GM13976 (cell line): ENCODE measurements around the gene FOXP1.

Experiments used
- DNase-seq: peaks from one replicate; pipeline ENCODE4 v3.0.0; 2012; ENCODE audit warnings: low spot score
- in situ Hi-C: fragments of 300-500 bp; cut with MboI; formaldehyde crosslinking; loops from one replicate; pipeline ENCODE4 v1.12.0; 2022; ENCODE audit warnings: low sequenced_read_pairs, mixed read lengths, inconsistent platforms; ENCODE audit not compliant: unreplicated experiment
- TF ChIP-seq, protein P1 (sequence below): IDR thresholded peaks from 2 replicates; pipeline ENCODE4 v1.5.1; 2012; ENCODE audit warnings: borderline replicate concordance, mild to moderate bottlenecking; ENCODE audit not compliant: insufficient read depth; ENCODE audit errors: extremely low read depth, missing control alignments, control extremely low read depth

FOXP1 gene

GRCh38 chr3:71509066-71509465, 74.5 kb downstream of the FOXP1 start:
- no peak for DNase-seq
- in situ Hi-C loops, result no loop called here
- TF ChIP-seq, protein P1, sequence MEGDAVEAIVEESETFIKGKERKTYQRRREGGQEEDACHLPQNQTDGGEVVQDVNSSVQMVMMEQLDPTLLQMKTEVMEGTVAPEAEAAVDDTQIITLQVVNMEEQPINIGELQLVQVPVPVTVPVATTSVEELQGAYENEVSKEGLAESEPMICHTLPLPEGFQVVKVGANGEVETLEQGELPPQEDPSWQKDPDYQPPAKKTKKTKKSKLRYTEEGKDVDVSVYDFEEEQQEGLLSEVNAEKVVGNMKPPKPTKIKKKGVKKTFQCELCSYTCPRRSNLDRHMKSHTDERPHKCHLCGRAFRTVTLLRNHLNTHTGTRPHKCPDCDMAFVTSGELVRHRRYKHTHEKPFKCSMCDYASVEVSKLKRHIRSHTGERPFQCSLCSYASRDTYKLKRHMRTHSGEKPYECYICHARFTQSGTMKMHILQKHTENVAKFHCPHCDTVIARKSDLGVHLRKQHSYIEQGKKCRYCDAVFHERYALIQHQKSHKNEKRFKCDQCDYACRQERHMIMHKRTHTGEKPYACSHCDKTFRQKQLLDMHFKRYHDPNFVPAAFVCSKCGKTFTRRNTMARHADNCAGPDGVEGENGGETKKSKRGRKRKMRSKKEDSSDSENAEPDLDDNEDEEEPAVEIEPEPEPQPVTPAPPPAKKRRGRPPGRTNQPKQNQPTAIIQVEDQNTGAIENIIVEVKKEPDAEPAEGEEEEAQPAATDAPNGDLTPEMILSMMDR, result no peak

GRCh38 chr3:71505767-71506350, 77.7 kb downstream of the FOXP1 start:
- no peak for DNase-seq
- in situ Hi-C loops, result no loop called here
- TF ChIP-seq, protein P1, result no peak

DNA sequence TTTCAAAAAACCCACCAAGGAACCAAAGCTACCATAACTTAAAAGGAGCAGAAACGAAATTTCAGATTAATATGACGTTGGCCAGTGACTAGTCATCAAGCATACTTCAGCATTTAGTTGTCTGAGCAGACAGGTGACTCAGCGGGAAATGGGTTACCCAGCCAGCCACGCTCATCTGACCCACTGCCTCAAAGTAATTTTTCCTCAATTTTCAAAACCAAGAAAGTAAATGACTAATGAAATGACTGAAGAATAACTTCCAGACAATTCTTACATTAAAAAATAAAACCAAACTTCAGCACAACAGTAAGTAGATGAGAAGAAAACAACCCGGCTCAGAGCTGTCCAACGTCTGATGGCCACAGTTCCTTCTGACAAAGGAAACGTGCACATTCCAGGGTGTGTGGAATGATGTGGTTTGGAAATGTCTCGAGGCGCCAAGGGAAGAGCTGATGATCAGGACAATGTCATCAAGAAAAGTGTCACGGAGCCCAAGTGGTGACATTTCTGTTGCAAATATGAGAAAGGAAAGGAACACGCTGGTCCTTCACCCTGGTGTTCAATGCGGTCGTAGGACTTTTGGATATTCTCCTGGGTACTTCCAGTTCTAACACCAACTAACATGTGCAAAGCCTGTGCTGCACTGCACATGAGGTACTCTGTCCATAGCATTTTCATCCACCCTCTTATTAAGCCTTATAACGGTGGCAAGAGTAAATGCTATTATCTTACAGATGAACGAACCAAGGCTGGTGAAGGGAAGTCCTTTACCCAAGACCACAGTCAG, 79.1 kb downstream of the FOXP1 start:
- in situ Hi-C loops, result no loop called here
- no peak for DNase-seq
- TF ChIP-seq, protein P1, result no peak

GRCh38 chr3:71503525-71504249, 79.8 kb downstream of the FOXP1 start:
- in situ Hi-C loops, result no loop called here
- DNase-seq, result no peak
- TF ChIP-seq, protein P1, result no peak

DNA sequence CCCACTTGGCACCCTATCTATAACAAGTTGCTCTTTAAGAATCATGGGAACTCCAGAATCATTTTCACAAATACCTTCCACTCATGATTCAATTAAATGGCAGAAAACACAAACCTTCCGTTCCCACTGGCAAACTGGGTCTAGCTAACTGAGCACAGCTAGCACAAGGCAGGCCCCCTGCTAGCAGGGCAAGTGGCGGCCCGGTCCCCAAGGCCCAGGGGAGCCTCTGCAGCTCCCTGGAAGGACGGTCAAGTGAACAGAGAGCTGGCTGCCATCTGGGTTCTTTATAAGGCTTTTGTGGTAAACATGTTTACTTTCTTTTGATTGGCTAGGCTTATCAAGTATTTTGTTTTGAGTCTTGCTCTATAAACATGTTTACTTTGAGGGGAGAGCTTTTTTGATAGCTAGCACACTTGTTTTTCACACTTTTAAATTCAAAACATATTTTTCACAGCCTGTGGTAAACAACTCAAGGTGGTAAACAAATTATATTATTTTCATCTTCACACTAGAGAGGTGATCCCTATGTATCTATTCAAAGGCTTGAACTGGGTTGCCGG, 81.4 kb downstream of the FOXP1 start:
- DNase-seq, result no peak
- in situ Hi-C loops, result no loop called here
- TF ChIP-seq, protein P1, result no peak

DNA sequence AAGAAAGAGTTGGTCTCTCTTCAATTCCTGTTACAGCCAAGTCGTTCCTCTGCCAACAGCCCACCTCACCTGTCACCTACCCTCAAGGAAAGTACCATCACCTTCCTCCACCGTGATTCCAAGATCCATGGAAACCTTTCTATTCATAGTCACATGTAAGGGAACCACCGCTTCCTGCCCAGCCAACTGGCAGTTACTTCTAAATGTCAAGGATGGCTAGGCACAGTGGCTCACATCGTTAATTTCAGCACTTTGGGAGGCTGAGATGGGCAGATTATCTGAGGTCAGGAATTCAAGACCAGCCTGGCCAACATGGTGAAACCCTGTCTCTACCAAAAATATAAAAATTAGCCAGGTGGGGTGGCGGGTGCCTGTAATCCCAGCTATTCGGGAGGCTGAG, 82.8 kb downstream of the FOXP1 start:
- DNase-seq, result no peak
- TF ChIP-seq, protein P1, result no peak
- in situ Hi-C loops, result no loop called here
